ENCODE results near the gene TRIM15. TPM values are rescaled to one million over a fixed set of nuclear protein-coding genes. Genes with fewer than 3 reads are reported as not detected.

TRIM15 gene
- polyA plus RNA-seq, 1 donor (not counting 4 experiments of a cell fraction or from before 2014, with no cell fraction given), result not detected

DNA sequence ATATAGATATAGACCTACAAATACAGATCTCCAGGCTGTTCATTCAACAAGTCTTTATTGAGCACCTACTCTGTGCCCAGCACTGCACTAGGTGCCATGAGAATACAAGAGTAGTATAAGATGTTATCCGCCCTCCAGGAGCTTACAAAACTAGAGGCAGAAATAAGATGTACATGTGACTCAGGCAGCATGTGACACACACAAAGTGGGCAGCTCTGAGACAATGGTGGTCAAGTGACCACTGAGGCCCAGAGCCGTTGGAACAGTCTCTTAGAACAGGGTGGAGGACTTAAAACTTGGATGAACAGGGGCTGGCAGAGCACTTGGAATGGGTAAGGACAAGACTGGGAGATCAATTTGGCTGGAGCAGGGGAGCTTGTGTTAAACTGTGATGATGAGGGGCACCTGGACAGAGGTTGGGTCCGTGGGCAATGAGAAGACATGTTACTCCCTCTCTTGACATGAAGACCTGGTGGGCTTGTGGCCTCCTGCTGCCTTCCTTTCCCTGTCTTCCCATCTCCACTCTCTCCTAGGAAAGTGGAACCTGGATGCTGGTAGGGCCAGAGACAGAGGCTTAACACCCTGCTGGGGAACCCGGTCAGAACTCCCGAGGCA is 21.2 kb downstream of the TRIM15 start:
- H3K4me3 ChIP-seq (ENCODE audit: control insufficient read depth in 2 of 3, extremely low read depth in 1 of 3, insufficient read depth in 2 of 3, low read depth in 1 of 3, low read length in 3 of 3), result no peak overlapping the region
- no peak overlapping the region for H2AFZ ChIP-seq (ENCODE audit: control insufficient read depth, low read length)
- no peaks in the 10 kb centered on the region for H3K79me2 ChIP-seq (ENCODE audit: control insufficient read depth, insufficient read depth, low read length)
- no peak overlapping the region for H3K4me2 ChIP-seq (ENCODE audit: control insufficient read depth, extremely low read depth, insufficient read depth, low read depth, low read length)
- H3K27me3 ChIP-seq (ENCODE audit: control insufficient read depth, extremely low read depth, insufficient read depth, low read length), result no peaks in the 10 kb centered on the region
- TF ChIP-seq EZH2 (IDR thresholded peaks at IDR 0.05; ENCODE audit: low read length), result no peak
- TF ChIP-seq, protein P1, sequence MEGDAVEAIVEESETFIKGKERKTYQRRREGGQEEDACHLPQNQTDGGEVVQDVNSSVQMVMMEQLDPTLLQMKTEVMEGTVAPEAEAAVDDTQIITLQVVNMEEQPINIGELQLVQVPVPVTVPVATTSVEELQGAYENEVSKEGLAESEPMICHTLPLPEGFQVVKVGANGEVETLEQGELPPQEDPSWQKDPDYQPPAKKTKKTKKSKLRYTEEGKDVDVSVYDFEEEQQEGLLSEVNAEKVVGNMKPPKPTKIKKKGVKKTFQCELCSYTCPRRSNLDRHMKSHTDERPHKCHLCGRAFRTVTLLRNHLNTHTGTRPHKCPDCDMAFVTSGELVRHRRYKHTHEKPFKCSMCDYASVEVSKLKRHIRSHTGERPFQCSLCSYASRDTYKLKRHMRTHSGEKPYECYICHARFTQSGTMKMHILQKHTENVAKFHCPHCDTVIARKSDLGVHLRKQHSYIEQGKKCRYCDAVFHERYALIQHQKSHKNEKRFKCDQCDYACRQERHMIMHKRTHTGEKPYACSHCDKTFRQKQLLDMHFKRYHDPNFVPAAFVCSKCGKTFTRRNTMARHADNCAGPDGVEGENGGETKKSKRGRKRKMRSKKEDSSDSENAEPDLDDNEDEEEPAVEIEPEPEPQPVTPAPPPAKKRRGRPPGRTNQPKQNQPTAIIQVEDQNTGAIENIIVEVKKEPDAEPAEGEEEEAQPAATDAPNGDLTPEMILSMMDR (optimal IDR thresholded peaks at IDR 0.05 in 1 of 3, IDR thresholded peaks at IDR 0.05 in 1 of 3, conservative IDR thresholded peaks at IDR 0.05 in 1 of 3; ENCODE audit: extremely low read depth in 1 of 3, insufficient read depth in 2 of 3, low read length in 3 of 3), result no peak
- no peaks in the 10 kb centered on the region for H3K9me1 ChIP-seq (ENCODE audit: control insufficient read depth, extremely low read depth, insufficient read depth, low read length)
- H3K9ac ChIP-seq (ENCODE audit: control insufficient read depth, extremely low read depth, insufficient read depth, low read length), result no peak overlapping the region
- H3K36me3 ChIP-seq (ENCODE audit: control insufficient read depth in 2 of 2, extremely low read depth in 1 of 2, insufficient read depth in 2 of 2, low read length in 2 of 2), result peaks cover 8 to 15% of the 10 kb centered on the region in 2 experiments
- H3K9me3 ChIP-seq (ENCODE audit: control insufficient read depth, low read depth, low read length), result no peaks in the 10 kb centered on the region
- no peaks in the 10 kb centered on the region for H3K4me1 ChIP-seq (ENCODE audit: control insufficient read depth, extremely low read depth, insufficient read depth, low read length)
- dilution Hi-C loops (cut with MboI; ENCODE audit: extremely low pct_ligation_motif_present, low sequenced_read_pairs), result no loop called here
- no peak for FAIRE-seq
- H4K20me1 ChIP-seq (ENCODE audit: control insufficient read depth, extremely low read depth, insufficient read depth, low read length), result no peaks in the 10 kb centered on the region
- DNase-seq (ENCODE audit: low read depth, low spot score), result no peak
- H3K27ac ChIP-seq (ENCODE audit: control insufficient read depth, insufficient read depth, low read length), result no peak overlapping the region

DNA sequence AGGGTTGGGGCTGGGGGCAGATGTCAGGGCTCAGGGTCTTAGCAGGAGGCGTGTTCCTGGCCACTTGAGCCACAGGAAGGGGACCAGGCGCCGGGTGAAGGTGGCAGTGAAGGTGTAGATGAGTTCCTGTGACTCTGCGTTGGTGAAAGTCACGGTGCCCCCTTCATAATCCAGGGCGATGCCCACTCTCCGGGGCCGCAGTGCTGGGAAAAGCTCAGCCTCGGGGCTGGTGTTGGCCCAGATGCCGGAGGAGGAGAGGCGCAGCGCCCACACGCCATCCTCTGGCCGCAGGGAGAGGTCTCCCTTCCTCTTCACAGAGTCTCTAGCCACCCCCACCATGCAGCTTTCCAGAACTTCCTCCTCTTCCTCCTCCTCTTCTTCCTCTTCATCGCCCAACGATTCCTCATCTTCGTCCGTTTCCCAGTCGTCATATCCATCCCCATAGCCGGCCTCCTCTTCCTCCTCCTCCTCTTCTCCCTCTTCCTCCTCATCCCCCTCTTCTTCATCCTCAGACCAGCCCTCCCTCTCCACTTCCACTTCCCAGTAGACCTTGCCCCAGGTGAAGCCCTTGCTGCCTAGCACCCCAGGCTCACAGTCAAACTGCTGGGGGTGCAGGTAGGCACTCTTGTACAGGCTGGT is 22.6 kb downstream of the TRIM15 start:
- no peaks in the 10 kb centered on the region for H3K27me3 ChIP-seq (ENCODE audit: control insufficient read depth, extremely low read depth, insufficient read depth, low read length)
- H3K36me3 ChIP-seq (ENCODE audit: control insufficient read depth in 2 of 2, extremely low read depth in 1 of 2, insufficient read depth in 2 of 2, low read length in 2 of 2), result peaks cover 20 to 22% of the 10 kb centered on the region in 2 experiments
- H2AFZ ChIP-seq (ENCODE audit: control insufficient read depth, low read length), result no peak overlapping the region
- no peaks in the 10 kb centered on the region for H3K4me1 ChIP-seq (ENCODE audit: control insufficient read depth, extremely low read depth, insufficient read depth, low read length)
- H3K4me2 ChIP-seq (ENCODE audit: control insufficient read depth, extremely low read depth, insufficient read depth, low read depth, low read length), result no peak overlapping the region
- no peaks in the 10 kb centered on the region for H3K9me3 ChIP-seq (ENCODE audit: control insufficient read depth, low read depth, low read length)
- no peak overlapping the region for H3K9ac ChIP-seq (ENCODE audit: control insufficient read depth, extremely low read depth, insufficient read depth, low read length)
- no peak for FAIRE-seq
- DNase-seq (ENCODE audit: low read depth, low spot score), result no peak
- no peaks in the 10 kb centered on the region for H3K9me1 ChIP-seq (ENCODE audit: control insufficient read depth, extremely low read depth, insufficient read depth, low read length)
- H3K27ac ChIP-seq (ENCODE audit: control insufficient read depth, insufficient read depth, low read length), result no peak overlapping the region
- dilution Hi-C loops (cut with MboI; ENCODE audit: extremely low pct_ligation_motif_present, low sequenced_read_pairs), result no loop called here
- no peak overlapping the region for H3K4me3 ChIP-seq (ENCODE audit: control insufficient read depth in 2 of 3, extremely low read depth in 1 of 3, insufficient read depth in 2 of 3, low read depth in 1 of 3, low read length in 3 of 3)
- TF ChIP-seq, protein P1 (optimal IDR thresholded peaks at IDR 0.05 in 1 of 3, IDR thresholded peaks at IDR 0.05 in 1 of 3, conservative IDR thresholded peaks at IDR 0.05 in 1 of 3; ENCODE audit: extremely low read depth in 1 of 3, insufficient read depth in 2 of 3, low read length in 3 of 3), result no peak
- no peak for TF ChIP-seq EZH2 (IDR thresholded peaks at IDR 0.05; ENCODE audit: low read length)
- no peaks in the 10 kb centered on the region for H4K20me1 ChIP-seq (ENCODE audit: control insufficient read depth, extremely low read depth, insufficient read depth, low read length)
- no peaks in the 10 kb centered on the region for H3K79me2 ChIP-seq (ENCODE audit: control insufficient read depth, insufficient read depth, low read length)
